HG03159 (cell line): Measurements from ENCODE around the gene ASMT.
"Not testable (repeated sequence)": the region's sequence is repeated elsewhere in the genome, so short reads cannot be mapped to it uniquely, and the experiment has no call there.

ENCODE experiments used
- ATAC-seq: cut with Tn5 transposase; IDR thresholded peaks from one replicate; pipeline ENCODE4 v1.9.1; 2021; ENCODE audit warnings: mild to moderate bottlenecking, moderate library complexity; ENCODE audit not compliant: unreplicated experiment

The ASMT gene

DNA sequence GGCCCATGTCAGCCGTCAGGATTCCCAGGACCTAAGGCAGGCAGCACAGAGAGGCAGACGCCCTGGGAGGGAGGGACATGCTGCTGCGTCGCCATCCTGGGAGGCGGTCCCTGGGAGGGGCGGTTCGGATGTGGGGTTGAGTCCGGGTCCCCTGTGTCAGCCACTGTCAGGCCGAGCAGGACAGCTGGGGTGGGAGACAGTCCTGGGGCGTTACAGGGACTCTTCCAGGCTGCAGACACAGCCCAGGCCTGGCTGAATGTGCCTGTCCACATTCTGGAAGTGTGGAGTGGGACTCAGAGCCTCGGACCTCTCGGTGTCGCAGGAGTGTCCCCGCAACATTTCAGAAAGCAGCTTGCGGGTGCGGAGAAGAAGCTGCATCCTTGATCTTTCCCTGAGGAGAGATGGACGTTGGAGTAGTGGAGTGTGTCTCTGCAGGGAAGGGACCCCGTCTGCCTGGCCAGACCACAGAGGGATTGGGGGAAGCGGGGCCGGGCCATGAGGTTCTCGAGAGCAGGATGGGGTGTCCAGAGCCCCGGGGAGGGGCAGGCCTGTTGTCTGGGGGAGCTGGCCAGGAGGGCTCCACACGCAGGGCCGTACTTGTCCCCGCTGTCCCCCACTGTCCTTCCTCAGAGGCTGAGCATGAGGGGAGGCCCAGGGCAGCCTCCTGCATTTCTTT, 17.4 kb upstream of the ASMT start:
- ATAC-seq = no peak

GRCh38 chrX:1598021-1598875, 16.6 kb upstream of the ASMT start:
- no peak for ATAC-seq

DNA sequence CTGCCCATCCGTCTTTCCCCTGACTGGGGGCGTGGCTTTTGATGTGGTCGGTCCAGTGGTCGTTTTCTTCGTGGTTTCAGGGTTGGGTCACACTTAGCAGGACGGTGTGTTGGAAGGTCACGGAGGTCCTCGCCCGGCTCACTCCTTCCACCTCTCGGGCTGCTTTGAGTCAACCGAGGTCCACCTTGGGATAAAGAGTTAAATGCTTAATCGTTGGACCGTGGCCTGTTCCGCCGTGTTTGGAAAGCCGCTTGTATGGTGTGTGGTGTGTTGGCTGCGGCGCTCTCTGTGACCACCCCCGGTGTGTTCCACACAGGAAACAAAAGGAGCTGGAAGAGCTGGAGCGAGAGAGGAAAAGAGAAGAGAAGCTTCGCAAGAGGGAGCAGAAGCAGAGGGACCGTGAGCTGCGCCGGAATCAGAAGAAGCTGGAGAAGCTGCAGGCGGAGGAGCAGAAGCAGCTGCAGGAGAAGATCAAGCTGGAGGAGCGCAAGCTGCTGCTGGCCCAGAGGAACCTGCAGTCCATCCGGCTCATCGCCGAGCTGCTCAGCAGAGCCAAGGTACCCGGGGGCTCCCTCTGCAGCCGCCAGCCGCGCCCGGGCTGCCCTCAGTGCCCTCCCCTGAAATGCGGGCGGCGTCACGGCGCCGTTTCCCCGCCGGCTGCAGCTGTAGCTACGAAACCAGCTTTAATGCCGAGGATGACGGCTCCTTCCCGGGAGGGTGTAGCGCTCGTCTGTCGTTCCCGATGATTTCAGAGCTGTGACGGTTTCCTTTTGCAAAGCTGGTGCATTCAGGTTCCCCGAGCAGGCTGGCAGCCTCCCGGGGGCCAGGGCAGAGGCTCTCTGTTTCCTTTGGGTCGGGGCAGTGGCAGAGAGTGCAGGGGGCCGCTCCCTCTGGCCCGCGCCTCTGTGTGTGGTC, 15.7 kb upstream of the ASMT start:
- ATAC-seq = no peak

DNA sequence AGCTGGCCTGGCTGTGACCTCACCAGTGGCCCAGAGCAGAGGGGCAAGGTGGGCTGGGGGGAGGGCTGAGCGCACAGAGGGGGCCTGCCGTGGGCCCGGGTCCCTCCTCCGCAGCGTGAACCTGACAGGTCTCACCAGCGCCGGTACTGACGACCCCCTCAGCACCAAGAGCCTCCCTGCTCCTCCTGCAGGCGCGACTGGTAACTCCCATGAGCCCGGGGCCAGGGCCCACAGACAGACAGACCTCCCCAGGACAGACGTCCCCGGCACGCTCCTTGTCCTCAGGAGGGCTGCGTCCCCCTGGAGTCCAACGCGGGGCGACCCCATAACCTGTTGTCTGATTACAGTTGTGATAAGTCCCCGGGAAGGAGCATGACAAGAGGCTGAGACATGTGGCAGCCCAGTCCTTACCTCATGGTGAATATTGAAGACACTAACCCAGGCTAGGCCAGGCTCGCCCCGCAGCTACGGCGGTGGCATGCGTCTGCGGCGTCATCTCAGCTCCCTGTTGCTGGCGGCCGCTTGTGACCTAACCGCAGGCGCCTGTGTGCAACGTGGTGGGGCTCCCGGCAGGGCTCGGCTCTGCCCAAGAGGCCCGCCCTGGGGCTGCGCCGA, 15.0 kb upstream of the ASMT start:
- ATAC-seq = no peak

GRCh38 chrX:1600406-1601050, 14.3 kb upstream of the ASMT start:
- no peak for ATAC-seq

GRCh38 chrX:1601051-1601767, 13.7 kb upstream of the ASMT start:
- ATAC-seq = no peak

- ATAC-seq = no peak
Measured at GRCh38 chrX:1601768-1602085, 13.1 kb upstream of the ASMT start.

DNA sequence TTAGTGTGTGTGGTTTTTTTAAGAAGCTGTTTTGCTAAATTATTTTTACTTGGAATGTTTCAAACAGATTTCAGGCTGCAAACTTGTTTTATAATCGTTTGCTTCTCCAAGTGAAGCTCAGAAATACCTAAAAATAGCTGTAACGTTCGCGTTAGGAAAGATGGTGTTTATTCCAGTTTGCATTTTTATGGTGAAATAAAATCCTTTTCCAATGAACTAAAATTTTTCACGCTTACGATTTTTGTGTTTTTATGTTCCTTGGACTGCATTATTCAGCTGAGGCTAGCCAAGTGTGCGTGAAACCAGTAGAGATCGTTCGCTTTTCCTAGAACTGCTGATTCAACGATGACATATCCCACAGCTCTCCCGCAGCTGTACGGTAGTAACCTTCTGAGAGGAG, 12.6 kb upstream of the ASMT start:
- ATAC-seq = no peak

- ATAC-seq = no peak
Measured at GRCh38 chrX:1606496-1606895, 8.4 kb upstream of the ASMT start.

GRCh38 chrX:1609311-1609710, 5.5 kb upstream of the ASMT start:
- ATAC-seq = no peak

GRCh38 chrX:1609762-1610161, 5.1 kb upstream of the ASMT start:
- no peak for ATAC-seq

- no peak for ATAC-seq
Measured at GRCh38 chrX:1610166-1610565, 4.7 kb upstream of the ASMT start.

- no peak for ATAC-seq
Measured at GRCh38 chrX:1610736-1611135, 4.1 kb upstream of the ASMT start.

DNA sequence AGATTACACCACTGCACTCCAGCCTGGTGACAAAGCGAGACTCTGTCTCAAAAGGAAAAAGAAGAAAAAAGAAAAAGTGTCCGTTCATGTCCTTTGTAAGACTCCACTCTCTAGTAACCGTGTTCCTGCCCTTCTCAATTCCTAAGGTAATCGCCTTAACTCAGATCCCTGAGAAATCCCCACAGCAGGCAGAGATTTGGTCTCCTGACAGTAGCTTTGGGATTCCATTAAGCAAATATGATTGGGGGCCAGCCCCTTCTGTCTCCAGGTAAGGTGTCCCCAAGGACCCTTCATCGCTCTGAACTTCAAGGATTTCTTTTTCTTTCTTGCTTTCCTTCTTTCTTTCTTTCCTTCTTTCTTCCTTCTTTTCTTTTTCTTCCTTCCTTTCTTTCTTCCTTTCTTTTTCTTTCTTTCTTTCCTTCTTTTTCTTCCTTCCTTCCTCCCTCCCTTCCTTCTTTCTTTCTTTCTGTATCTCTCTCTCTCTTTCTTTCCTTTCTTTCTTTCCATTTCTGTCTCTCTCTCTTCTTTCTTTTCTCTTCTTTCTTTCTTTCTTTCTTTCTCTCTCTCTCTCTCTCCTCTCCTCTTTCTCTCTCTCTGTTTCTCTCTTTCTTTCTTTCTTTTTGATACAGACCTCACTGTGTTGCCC, 2.1 kb upstream of the ASMT start:
- no peak for ATAC-seq

GRCh38 chrX:1618689-1619088, 3.8 kb downstream of the ASMT start:
- ATAC-seq = no peak

GRCh38 chrX:1623691-1624090, 8.8 kb downstream of the ASMT start:
- ATAC-seq = no peak

- not testable (repeated sequence) for ATAC-seq
Measured at GRCh38 chrX:1624158-1624860, 9.4 kb downstream of the ASMT start.

GRCh38 chrX:1624861-1625215, 10.0 kb downstream of the ASMT start:
- not testable (repeated sequence) for ATAC-seq

DNA sequence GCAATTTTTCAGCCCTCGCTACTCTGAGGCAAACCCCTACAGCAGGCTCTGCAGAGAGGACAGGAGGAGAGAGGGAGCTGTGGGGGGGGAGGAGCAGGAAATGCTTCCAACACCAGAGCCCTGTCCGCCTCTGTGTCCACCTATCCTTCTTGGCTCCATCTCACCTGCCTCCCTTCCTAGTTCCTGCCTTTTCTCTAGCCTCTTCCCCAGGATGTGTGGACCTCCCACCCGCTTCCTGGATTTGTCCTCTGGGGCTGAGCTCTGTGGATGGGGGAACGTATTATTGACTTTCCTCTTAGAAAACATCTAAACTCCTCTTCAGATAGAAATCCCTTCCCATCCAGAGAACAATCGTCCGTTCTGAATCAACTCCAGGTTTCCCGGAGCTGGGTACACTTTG, 14.4 kb downstream of the ASMT start:
- no peak for ATAC-seq
